Duodenal mucosa (tissue), 2 donors: ENCODE results near the gene NR1H3.

Source experiments
- H3K27ac ChIP-seq: one replicate; pipeline ENCODE4 v1.7.0; 2013; ENCODE audit warnings: low read depth, low read length
- H3K27me3 ChIP-seq, 2 donors: one replicate each; pipeline ENCODE4 v1.7.0; 2013; ENCODE audit warnings: low read length in 2 of 2, control low read depth in 1 of 2; ENCODE audit not compliant: insufficient read depth in 2 of 2, control insufficient read depth in 1 of 2
- H3K36me3 ChIP-seq, 2 donors: one replicate each; pipeline ENCODE4 v1.7.0; 2013; ENCODE audit warnings: low read length in 2 of 2, control low read depth in 1 of 2; ENCODE audit not compliant: insufficient read depth in 2 of 2, control insufficient read depth in 1 of 2
- H3K4me1 ChIP-seq, 2 donors: one replicate each; pipeline ENCODE4 v1.7.0; 2013; ENCODE audit warnings: low read length in 2 of 2, control low read depth in 1 of 2; ENCODE audit not compliant: insufficient read depth in 2 of 2, control insufficient read depth in 1 of 2
- H3K4me3 ChIP-seq, 2 donors: one replicate each; pipeline ENCODE4 v1.7.0; 2013; ENCODE audit warnings: low read length in 2 of 2, low read depth in 1 of 2
- H3K9ac ChIP-seq, 2 donors: one replicate each; pipeline ENCODE4 v1.7.0; 2013; ENCODE audit warnings: low read length in 2 of 2, low read depth in 1 of 2
- H3K9me3 ChIP-seq, 2 donors: one replicate each; pipeline ENCODE4 v1.7.0; 2013; ENCODE audit warnings: low read length in 2 of 2, control low read depth in 1 of 2; ENCODE audit not compliant: control insufficient read depth in 1 of 2

The NR1H3 gene

GRCh38 chr11:47318166-47318565 lies 60.4 kb downstream of the NR1H3 start:
- Histone ChIP-seq H3K27ac (no peak overlapping the region), H3K27me3 (no peaks in the 10 kb centered on the region), H3K9me3 (no peaks in the 10 kb centered on the region), H3K4me1 (no peaks in the 10 kb centered on the region), H3K36me3 (peaks cover 12 to 56% of the 10 kb centered on the region in 2 donors), H3K4me3 (no peak overlapping the region), H3K9ac (no peak overlapping the region)
